Measurements from ENCODE around the gene NHLH2. TPM values are rescaled to one million over a fixed set of nuclear protein-coding genes. Genes with fewer than 3 reads are reported as not detected.

Gene NHLH2
- total and polyA plus RNA-seq, 10 of the 15 experiments (the other 5 are each of a cell fraction or from before 2014, with no cell fraction given), result 0.01 to 0.08 (median 0.05) TPM; not detected in 6

DNA sequence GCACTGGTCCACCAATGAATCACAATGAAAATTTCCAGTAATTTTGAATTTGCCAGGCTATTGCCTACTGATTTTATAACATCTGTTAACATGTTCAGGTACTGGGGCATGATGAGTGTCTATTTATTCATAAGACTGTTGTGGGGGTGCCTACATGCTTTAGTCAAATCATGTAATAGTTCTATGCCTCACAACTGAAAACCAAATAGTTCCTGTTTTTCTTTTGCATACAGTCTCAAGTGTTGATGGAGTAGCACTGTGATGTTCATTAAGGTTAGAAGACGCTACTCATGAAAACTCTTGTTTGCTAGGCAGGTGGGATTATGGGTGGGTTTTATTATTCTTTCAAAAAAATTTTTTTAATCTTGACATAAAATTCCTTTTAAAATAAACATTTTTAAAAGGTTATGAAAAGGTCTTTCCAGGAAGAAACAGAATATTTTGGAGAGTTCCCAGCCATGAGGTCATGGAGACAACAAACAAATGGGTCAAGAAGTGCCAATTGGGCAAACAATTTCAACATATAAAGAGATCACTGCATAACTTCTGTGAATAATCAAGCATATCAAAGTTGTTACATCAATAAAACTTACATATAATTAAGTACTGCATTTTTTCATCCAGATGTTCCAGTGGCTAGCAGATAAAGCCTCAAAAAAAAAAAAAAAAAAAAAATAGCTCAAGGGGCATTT, 40.2 kb upstream of the NHLH2 start:
- CTCF ChIA-PET, result no interaction called here
- Histone ChIP-seq H3K27me3 (replicated peaks in 1 of 2; ENCODE audit: control insufficient read depth in 2 of 2, insufficient read depth in 2 of 2, low read length in 1 of 2) (peaks cover 2% of the 10 kb centered on the region in 2 experiments; a peak in 1 of 4 replicates), H4K20me1 (ENCODE audit: control insufficient read depth, insufficient read depth) (no peaks in the 10 kb centered on the region), H3K4me1 (ENCODE audit: control insufficient read depth, insufficient read depth, low read length) (no peaks in the 10 kb centered on the region), H3K79me2 (ENCODE audit: control insufficient read depth, insufficient read depth, low read length) (no peaks in the 10 kb centered on the region), H2AFZ (ENCODE audit: control insufficient read depth, low read depth, low read length) (no peak overlapping the region), H3K36me3 (ENCODE audit: control insufficient read depth in 2 of 2, insufficient read depth in 2 of 2, low read length in 1 of 2) (no peaks in the 10 kb centered on the region), H3K9ac (ENCODE audit: control insufficient read depth, insufficient read depth, low read length) (no peak overlapping the region), H3K27ac (ENCODE audit: control insufficient read depth, insufficient read depth) (no peak overlapping the region), H3K4me2 (ENCODE audit: control insufficient read depth, insufficient read depth) (no peak overlapping the region), H3K4me3 (no peak overlapping the region), H3K9me3 (replicated peaks; ENCODE audit: control insufficient read depth, insufficient read depth, low read length) (no peaks in the 10 kb centered on the region)
- intact Hi-C loops (cut with micrococcal nuclease; ENCODE audit: unreplicated experiment) (no loop called here), in situ Hi-C loops (cut with MboI) (no loop called here)
- 50% methylated on average over 1 of the region's 1 CpG for WGBS (ENCODE audit: insufficient coverage, insufficient replicate concordance, low lambda C conversion rate, missing lambda C conversion rate)
- ATAC-seq, result no peak
- RAD21 ChIA-PET (ENCODE audit: unreplicated experiment), result no interaction called here
- DNase-seq (ENCODE audit: low read depth, low spot score), result no peak
- TF ChIP-seq GABPA (IDR thresholded peaks at IDR 0.05; ENCODE audit: low read depth), result no peak
- TF ChIP-seq CREB1 (IDR thresholded peaks at IDR 0.05; ENCODE audit: low read depth), result no peak
- SMC1A ChIA-PET (ENCODE audit: uncharacterized antibody, unreplicated experiment), result no interaction called here
- BruUV-seq (replicated peaks), result no TSS peak
- no peak for FAIRE-seq
- POLR2A ChIA-PET, result no interaction called here

- ChIA-PET CTCF (interaction anchor here (0.5 kb wide), 1 partner anchor 1547 kb away, joined by 3 read pairs; no protein-coding TSS in a partner anchor), RAD21 (ENCODE audit: unreplicated experiment) (no interaction called here), SMC1A (ENCODE audit: uncharacterized antibody, unreplicated experiment) (no interaction called here), POLR2A (no interaction called here)
- intact Hi-C loops (cut with micrococcal nuclease; ENCODE audit: unreplicated experiment) (no loop called here), in situ Hi-C loops (cut with MboI) (no loop called here)
- no peak for FAIRE-seq
- no peak for DNase-seq (ENCODE audit: low read depth, low spot score)
- Histone ChIP-seq H4K20me1 (ENCODE audit: control insufficient read depth, insufficient read depth) (no peaks in the 10 kb centered on the region), H3K4me2 (ENCODE audit: control insufficient read depth, insufficient read depth) (no peak overlapping the region), H3K4me1 (ENCODE audit: control insufficient read depth, insufficient read depth, low read length) (no peaks in the 10 kb centered on the region), H3K9ac (ENCODE audit: control insufficient read depth, insufficient read depth, low read length) (no peak overlapping the region), H3K36me3 (ENCODE audit: control insufficient read depth in 2 of 2, insufficient read depth in 2 of 2, low read length in 1 of 2) (no peaks in the 10 kb centered on the region), H3K27me3 (replicated peaks in 1 of 2; ENCODE audit: control insufficient read depth in 2 of 2, insufficient read depth in 2 of 2, low read length in 1 of 2) (peaks cover 2% of the 10 kb centered on the region in 2 experiments; a peak in 1 of 4 replicates), H3K79me2 (ENCODE audit: control insufficient read depth, insufficient read depth, low read length) (no peaks in the 10 kb centered on the region), H2AFZ (ENCODE audit: control insufficient read depth, low read depth, low read length) (no peak overlapping the region), H3K27ac (ENCODE audit: control insufficient read depth, insufficient read depth) (no peak overlapping the region), H3K9me3 (replicated peaks; ENCODE audit: control insufficient read depth, insufficient read depth, low read length) (no peaks in the 10 kb centered on the region), H3K4me3 (no peak overlapping the region)
- BruUV-seq (replicated peaks), result no TSS peak
- 55% methylated on average over 1 of the region's 1 CpG for WGBS (ENCODE audit: insufficient coverage, insufficient replicate concordance, low lambda C conversion rate, missing lambda C conversion rate)
- ATAC-seq, result no peak
- TF ChIP-seq ATF7 (IDR thresholded peaks at IDR 0.05; ENCODE audit: low read depth) (no peak), ZZZ3 (IDR thresholded peaks at IDR 0.05; ENCODE audit: control insufficient read depth, insufficient read length, low read depth) (no peak), CHD2 (IDR thresholded peaks at IDR 0.05; ENCODE audit: borderline replicate concordance, low read depth, low read length) (no peak), STAT3 (IDR thresholded peaks at IDR 0.05; ENCODE audit: low read depth, low read length) (no peak), ZNF687 (IDR thresholded peaks at IDR 0.05) (no peak), WRNIP1 (IDR thresholded peaks at IDR 0.05; ENCODE audit: borderline replicate concordance, low read depth, low read length) (no peak)
- TF ChIP-seq, protein P1, sequence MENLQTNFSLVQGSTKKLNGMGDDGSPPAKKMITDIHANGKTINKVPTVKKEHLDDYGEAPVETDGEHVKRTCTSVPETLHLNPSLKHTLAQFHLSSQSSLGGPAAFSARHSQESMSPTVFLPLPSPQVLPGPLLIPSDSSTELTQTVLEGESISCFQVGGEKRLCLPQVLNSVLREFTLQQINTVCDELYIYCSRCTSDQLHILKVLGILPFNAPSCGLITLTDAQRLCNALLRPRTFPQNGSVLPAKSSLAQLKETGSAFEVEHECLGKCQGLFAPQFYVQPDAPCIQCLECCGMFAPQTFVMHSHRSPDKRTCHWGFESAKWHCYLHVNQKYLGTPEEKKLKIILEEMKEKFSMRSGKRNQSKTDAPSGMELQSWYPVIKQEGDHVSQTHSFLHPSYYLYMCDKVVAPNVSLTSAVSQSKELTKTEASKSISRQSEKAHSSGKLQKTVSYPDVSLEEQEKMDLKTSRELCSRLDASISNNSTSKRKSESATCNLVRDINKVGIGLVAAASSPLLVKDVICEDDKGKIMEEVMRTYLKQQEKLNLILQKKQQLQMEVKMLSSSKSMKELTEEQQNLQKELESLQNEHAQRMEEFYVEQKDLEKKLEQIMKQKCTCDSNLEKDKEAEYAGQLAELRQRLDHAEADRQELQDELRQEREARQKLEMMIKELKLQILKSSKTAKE (IDR thresholded peaks at IDR 0.05; ENCODE audit: low read depth, poor library complexity, severe bottlenecking), result no peak
- TF ChIP-seq, protein P2, sequence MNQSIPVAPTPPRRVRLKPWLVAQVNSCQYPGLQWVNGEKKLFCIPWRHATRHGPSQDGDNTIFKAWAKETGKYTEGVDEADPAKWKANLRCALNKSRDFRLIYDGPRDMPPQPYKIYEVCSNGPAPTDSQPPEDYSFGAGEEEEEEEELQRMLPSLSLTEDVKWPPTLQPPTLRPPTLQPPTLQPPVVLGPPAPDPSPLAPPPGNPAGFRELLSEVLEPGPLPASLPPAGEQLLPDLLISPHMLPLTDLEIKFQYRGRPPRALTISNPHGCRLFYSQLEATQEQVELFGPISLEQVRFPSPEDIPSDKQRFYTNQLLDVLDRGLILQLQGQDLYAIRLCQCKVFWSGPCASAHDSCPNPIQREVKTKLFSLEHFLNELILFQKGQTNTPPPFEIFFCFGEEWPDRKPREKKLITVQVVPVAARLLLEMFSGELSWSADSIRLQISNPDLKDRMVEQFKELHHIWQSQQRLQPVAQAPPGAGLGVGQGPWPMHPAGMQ (IDR thresholded peaks at IDR 0.05; ENCODE audit: borderline replicate concordance), result no peak
Measured at GRCh38 chr1:115879977-115880376, 39.1 kb upstream of the NHLH2 start.

Data from GM12878 (cell line).